Hepatocyte (in vitro differentiated cells): Measurements from ENCODE around the gene TCF7L2.

ENCODE experiments used
- EZH2 ChIP-seq: fragments of 200-600 bp; sonication (generic); IDR thresholded peaks from 2 replicates; pipeline ENCODE4 v1.6.1; 2016; ENCODE audit warnings: antibody characterized with exemption, mild to moderate bottlenecking, borderline replicate concordance
- TF ChIP-seq, protein P1 (sequence below): fragments of 200-600 bp; sonication (generic); IDR thresholded peaks from 2 replicates; pipeline ENCODE4 v1.5.1; 2016; ENCODE audit warnings: antibody characterized with exemption, mild to moderate bottlenecking; ENCODE audit not compliant: poor library complexity

DNA sequence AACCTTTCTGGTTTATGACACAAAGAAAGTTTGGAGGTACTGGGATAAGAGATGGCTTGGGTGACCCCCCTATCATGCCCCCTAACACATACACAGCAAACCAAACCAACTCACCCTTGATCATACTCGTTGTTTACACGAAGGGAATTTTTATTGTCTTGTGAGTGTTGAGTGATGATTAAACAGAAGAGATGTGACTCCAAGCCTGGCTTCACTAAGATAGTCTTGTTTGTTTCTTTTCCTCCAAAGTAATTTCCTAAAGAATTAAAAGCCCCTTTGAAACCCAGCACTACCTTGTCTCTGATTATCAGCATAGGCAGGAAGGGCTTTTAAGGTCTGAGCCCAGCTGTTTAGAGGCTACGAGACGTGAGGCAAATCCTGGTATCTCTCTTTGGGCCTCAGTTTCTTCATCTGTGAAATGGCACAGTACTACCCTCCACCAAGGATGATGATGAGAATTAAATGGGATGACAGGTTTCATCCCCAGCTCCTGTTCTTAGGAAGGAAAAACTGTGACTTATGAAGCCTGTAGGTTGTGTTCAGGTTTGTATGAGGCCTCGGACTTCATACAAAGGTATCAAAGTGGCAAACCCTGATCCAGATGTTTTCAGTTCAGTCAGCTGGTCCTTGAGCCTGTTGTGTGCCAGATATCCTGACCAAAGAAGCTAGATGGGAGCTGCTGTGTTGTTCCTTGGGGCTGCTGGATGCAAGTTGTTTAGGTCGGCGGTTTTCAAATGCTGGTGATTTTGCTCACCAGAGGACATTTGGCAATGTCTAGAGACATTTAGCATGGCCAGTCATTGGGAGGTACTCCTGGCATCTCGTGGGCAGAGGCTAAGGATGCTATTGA, 51.8 kb downstream of the TCF7L2 start:
- TF ChIP-seq, protein P1, sequence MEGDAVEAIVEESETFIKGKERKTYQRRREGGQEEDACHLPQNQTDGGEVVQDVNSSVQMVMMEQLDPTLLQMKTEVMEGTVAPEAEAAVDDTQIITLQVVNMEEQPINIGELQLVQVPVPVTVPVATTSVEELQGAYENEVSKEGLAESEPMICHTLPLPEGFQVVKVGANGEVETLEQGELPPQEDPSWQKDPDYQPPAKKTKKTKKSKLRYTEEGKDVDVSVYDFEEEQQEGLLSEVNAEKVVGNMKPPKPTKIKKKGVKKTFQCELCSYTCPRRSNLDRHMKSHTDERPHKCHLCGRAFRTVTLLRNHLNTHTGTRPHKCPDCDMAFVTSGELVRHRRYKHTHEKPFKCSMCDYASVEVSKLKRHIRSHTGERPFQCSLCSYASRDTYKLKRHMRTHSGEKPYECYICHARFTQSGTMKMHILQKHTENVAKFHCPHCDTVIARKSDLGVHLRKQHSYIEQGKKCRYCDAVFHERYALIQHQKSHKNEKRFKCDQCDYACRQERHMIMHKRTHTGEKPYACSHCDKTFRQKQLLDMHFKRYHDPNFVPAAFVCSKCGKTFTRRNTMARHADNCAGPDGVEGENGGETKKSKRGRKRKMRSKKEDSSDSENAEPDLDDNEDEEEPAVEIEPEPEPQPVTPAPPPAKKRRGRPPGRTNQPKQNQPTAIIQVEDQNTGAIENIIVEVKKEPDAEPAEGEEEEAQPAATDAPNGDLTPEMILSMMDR, result no peak
- no peak for TF ChIP-seq EZH2
